Body of pancreas (tissue), 4 donors: ENCODE results near the gene IQCE. TPM values are rescaled to one million over a fixed set of nuclear protein-coding genes. Genes with fewer than 3 reads are reported as not detected.

Experiments used
- ATAC-seq: fragments of 150-250 bp; one replicate; pipeline ENCODE4 v1.9.1; 2016
- DNase-seq, 4 donors: peaks; one replicate each; pipeline ENCODE4 v3.0.0-alpha.2; 2019
- H3K27ac ChIP-seq, 4 donors: fragments of 200-600 bp; sonication (generic); 1 replicate in 3 of 4; 2 replicates in 1 of 4; pipeline versions ENCODE4 v1.5.1 to v1.6.1; 2016 to 2019; ENCODE audit warnings: mild to moderate bottlenecking in 1 of 4, mixed read lengths in 1 of 4, moderate library complexity in 1 of 4
- H3K27me3 ChIP-seq, 2 donors: fragments of 200-600 bp; sonication (generic); one replicate each; pipeline ENCODE4 v1.6.0; 2016; ENCODE audit warnings: mild to moderate bottlenecking in 1 of 2
- H3K36me3 ChIP-seq, 2 donors: fragments of 200-600 bp; sonication (generic); replicated peaks in 1 of 2; 2 replicates each; pipeline ENCODE4 v1.5.1; 2016; ENCODE audit warnings: low read depth in 2 of 2; ENCODE audit not compliant: insufficient read depth in 1 of 2
- H3K4me1 ChIP-seq: fragments of 200-600 bp; sonication (generic); one replicate; pipeline ENCODE4 v1.6.0; 2016
- H3K4me3 ChIP-seq, 2 donors: fragments of 200-600 bp; sonication (generic); 1 replicate in 1 of 2; 2 replicates in 1 of 2; pipeline ENCODE4 v1.5.1; 2016 to 2019
- H3K9me3 ChIP-seq, 3 donors: fragments of 200-600 bp; sonication (generic); 1 replicate in 2 of 3; 2 replicates in 1 of 3; pipeline ENCODE4 v1.5.1; 2016
- CTCF ChIP-seq, 7 experiments: fragments of 450-650 bp in 4 of 7; fragments of 200-600 bp in 3 of 7; sonication (generic) in 3 of 7; IDR thresholded peaks; one replicate each; pipeline ENCODE4 v1.5.1; 2016 to 2019; ENCODE audit warnings: antibody characterized with exemption in 7 of 7
- POLR2A ChIP-seq, 3 donors: fragments of 450-650 bp; IDR thresholded peaks; one replicate each; pipeline ENCODE4 v1.6.1; 2016; ENCODE audit warnings: antibody characterized with exemption in 3 of 3, mild to moderate bottlenecking in 2 of 3
- WGBS, 2 donors: methylation state at CpG; one replicate each; pipeline ENCODE4 v1.1.5; 2017; 5-methylcytosine and 5-hydroxymethylcytosine counted together
- intact Hi-C: fragments of 100-400 bp; cut with DNase I; formaldehyde crosslinking; loops from one replicate; pipeline ENCODE4 v1.15.1; 2023
- microRNA-seq, 2 donors: library from miRNA; unstranded; fragments of <30 nt; microRNA quantifications; one replicate each; pipeline ENCODE4, GENCODE V29; 2016; ENCODE audit warnings: borderline number of aligned reads in 2 of 2, borderline replicate concordance in 2 of 2
- small RNA-seq: library from RNA; depleted of rRNA; stranded (forward); fragments of <200 nt; gene quantifications from one replicate; pipeline ENCODE3, GENCODE V24; 2016
- total RNA-seq, 2 donors: library from RNA; depleted of rRNA; stranded (reverse); fragments of >200 nt; gene quantifications; one replicate each; pipeline ENCODE4 v1.1.0, GENCODE V29; 2016

IQCE gene
- total RNA-seq, 2 donors from 2014 or later, result 7.8 to 73.2 TPM

- H3K4me3 ChIP-seq, result no peak overlapping the region
- no peaks in the 10 kb centered on the region for H3K36me3 ChIP-seq
- peak; percentile 5 for ATAC-seq
- TF ChIP-seq POLR2A (IDR thresholded peaks at IDR 0.05) (no peak), CTCF (IDR thresholded peaks at IDR 0.05) (no peak)
- no peaks in the 10 kb centered on the region for H3K4me1 ChIP-seq
- 67 to 72% methylated on average over 5 to 28 of the region's 33 CpGs for WGBS, 2 donors
- DNase-seq, result no peak
- no peak overlapping the region for H3K27ac ChIP-seq
- intact Hi-C loops, result no loop called here
- H3K27me3 ChIP-seq, result no peaks in the 10 kb centered on the region
- H3K9me3 ChIP-seq, result no peaks in the 10 kb centered on the region
Measured at GRCh38 chr7:2662273-2663120, 103.7 kb downstream of the IQCE start.

- intact Hi-C loops, result no loop called here
- peak; percentile 25 for ATAC-seq
- Histone ChIP-seq H3K27me3 (no peaks in the 10 kb centered on the region), H3K36me3 (no peaks in the 10 kb centered on the region), H3K4me3 (no peak overlapping the region), H3K27ac (no peak overlapping the region), H3K4me1 (no peaks in the 10 kb centered on the region), H3K9me3 (no peaks in the 10 kb centered on the region)
- TF ChIP-seq POLR2A (IDR thresholded peaks at IDR 0.05) (no peak), CTCF (IDR thresholded peaks at IDR 0.05) (no peak)
- 60 to 73% methylated on average over 10 to 30 of the region's 30 CpGs for WGBS, 2 donors
- DNase-seq, result no peak
Measured at GRCh38 chr7:2663121-2663886, 104.5 kb downstream of the IQCE start.

GRCh38 chr7:2663960-2664359 lies 105.2 kb downstream of the IQCE start:
- no peaks in the 10 kb centered on the region for H3K27me3 ChIP-seq
- TF ChIP-seq POLR2A (IDR thresholded peaks at IDR 0.05), result no peak
- no peak for TF ChIP-seq CTCF (IDR thresholded peaks at IDR 0.05)
- H3K36me3 ChIP-seq, result no peaks in the 10 kb centered on the region
- ATAC-seq, result no peak
- H3K27ac ChIP-seq, result no peak overlapping the region
- H3K4me3 ChIP-seq, result no peak overlapping the region
- no peak for DNase-seq
- no peaks in the 10 kb centered on the region for H3K4me1 ChIP-seq
- intact Hi-C loops, result no loop called here
- no peaks in the 10 kb centered on the region for H3K9me3 ChIP-seq
- WGBS, 2 donors, result 49 to 51% methylated on average over 2 to 4 of the region's 4 CpGs

Small RNA genes lying within 50 kb of the gene (microRNA-seq; reads per million reads assigned to microRNA genes)
- gene MIR4648, result 0 reads per million in 2 donors

Small RNA genes lying within 50 kb of the gene (small RNA-seq; reads per million reads assigned to genes)
- 4.0 reads per million, percentile 84 among the genes with 10 or more reads in this experiment for gene MIR4648

Other genes with a start within 250 kb of the IQCE start
- 1 to 10 TPM; 5.3 to 6.2 TPM for gene SNX8, start 244.5 kb upstream of the IQCE start, total RNA-seq
- gene EIF3B, start 204.2 kb upstream of the IQCE start, total RNA-seq, result 100 to 1,000 TPM in 1 of 2 donors, 10 to 100 TPM in 1; 87.2 to 232 TPM
- 10 to 100 TPM in 1 of 2 donors, 1 to 10 TPM in 1; 4.7 to 11.2 TPM for gene CHST12, start 155.4 kb upstream of the IQCE start, total RNA-seq
- gene GRIFIN, start 82.6 kb upstream of the IQCE start, total RNA-seq, result not detected
- 100 to 1,000 TPM in 1 of 2 donors, 10 to 100 TPM in 1; 47.8 to 142 TPM for gene LFNG, start 39.2 kb upstream of the IQCE start, total RNA-seq
- 10 to 100 TPM; 36.6 to 46.8 TPM for gene BRAT1, start 3.5 kb upstream of the IQCE start, total RNA-seq
- gene TTYH3, start 73.0 kb downstream of the IQCE start, total RNA-seq, result 10 to 100 TPM; 11.2 to 32.0 TPM
- not detected for gene AMZ1, start 129.2 kb downstream of the IQCE start, total RNA-seq